ENCODE measurements around the gene LELP1. TPM values are rescaled to one million over a fixed set of nuclear protein-coding genes. Genes with fewer than 3 reads are reported as not detected.

The LELP1 gene
- not detected in 2 replicates for total RNA-seq

DNA sequence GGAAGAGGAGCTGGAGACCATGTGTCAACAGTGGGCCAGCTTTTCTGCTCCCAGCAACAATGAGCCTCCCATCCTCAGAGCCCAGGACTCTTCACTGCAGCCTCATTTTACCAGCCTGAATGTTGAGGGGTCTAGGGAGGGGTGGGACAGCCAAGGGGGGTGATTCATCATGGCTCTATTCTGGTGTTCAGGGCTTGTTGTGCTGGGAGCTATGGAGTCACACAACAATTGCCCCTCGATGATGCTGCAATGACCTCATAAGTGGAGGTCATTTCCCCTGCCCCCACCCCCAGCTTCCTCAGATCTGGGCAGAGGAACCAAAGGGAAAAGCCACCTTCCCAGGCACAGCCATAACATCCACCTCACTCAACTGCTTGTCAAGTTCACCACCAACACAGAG is at the start of gene LELP1:
LELP1 (plus strand) TSS at position 301 of the 400 bp plus-strand sequence. CDS start 1,278 bp downstream, outside the sequence.

GRCh38 chr1:153217212-153217611 is 14.0 kb downstream of the LELP1 start, which contains the start of gene PRR9:
TSS of gene PRR9 (plus strand) at chr1:153217584. CDS start at chr1:153218145, 561 bp downstream.

Other genes starting within 250 kb of the LELP1 start
- gene SPRR4, start 232.8 kb upstream of the LELP1 start, total RNA-seq: not detected in 2 replicates
- gene SPRR1A, start 219.3 kb upstream of the LELP1 start, total RNA-seq: not detected in 2 replicates
- not detected in 2 replicates for gene SPRR3, start 201.7 kb upstream of the LELP1 start, total RNA-seq
- gene SPRR1B, start 172.2 kb upstream of the LELP1 start, total RNA-seq: not detected in 2 replicates
- gene SPRR2D, start 162.3 kb upstream of the LELP1 start, total RNA-seq: not detected in 2 replicates
- gene SPRR2A, start 145.9 kb upstream of the LELP1 start, total RNA-seq: not detected in 2 replicates
- gene SPRR2B, start 131.8 kb upstream of the LELP1 start, total RNA-seq: not detected in 2 replicates
- not detected in 2 replicates for gene SPRR2E, start 108.9 kb upstream of the LELP1 start, total RNA-seq
- not detected in 2 replicates for gene SPRR2F, start 89.9 kb upstream of the LELP1 start, total RNA-seq
- not detected in 2 replicates for gene SPRR2G, start 52.5 kb upstream of the LELP1 start, total RNA-seq
- gene PRR9, start 14.2 kb downstream of the LELP1 start, total RNA-seq: not detected in 2 replicates
- not detected in 2 replicates for gene LORICRIN, start 56.3 kb downstream of the LELP1 start, total RNA-seq
- gene PGLYRP3, start 109.5 kb downstream of the LELP1 start, total RNA-seq: not detected in 2 replicates
- gene PGLYRP4, start 145.4 kb downstream of the LELP1 start, total RNA-seq: not detected in 2 replicates
- gene S100A9, start 154.4 kb downstream of the LELP1 start, total RNA-seq: not detected in 2 replicates
- not detected in 2 replicates for gene S100A12, start 172.2 kb downstream of the LELP1 start, total RNA-seq
- gene S100A8, start 187.6 kb downstream of the LELP1 start, total RNA-seq: not detected in 2 replicates
- gene S100A7A, start 213.1 kb downstream of the LELP1 start, total RNA-seq: not detected in 2 replicates

Measured in mammary microvascular endothelial cell (primary cell).